IMR-90 (cell line): ENCODE results near the gene INTS2.

Experiments used
- BHLHE40 ChIP-seq: fragments of 150-350 bp; IDR thresholded peaks from 2 replicates; pipeline ENCODE4 v1.6.1; 2016; ENCODE audit warnings: mild to moderate bottlenecking, low read depth, low read length
- CEBPB ChIP-seq: IDR thresholded peaks from 2 replicates; pipeline ENCODE4 v1.6.1; 2012; ENCODE audit warnings: low read depth, low read length, improper control_type of control experiment
- CTCF ChIP-seq: conservative IDR thresholded peaks from 2 replicates; pipeline ENCODE4 v1.5.1; 2012; ENCODE audit warnings: mild to moderate bottlenecking, low read depth, low read length, improper control_type of control experiment
- FOS ChIP-seq: fragments of 150-350 bp; IDR thresholded peaks from 2 replicates; pipeline ENCODE4 v1.6.1; 2016; ENCODE audit warnings: low read depth, low read length
- MAFK ChIP-seq: IDR thresholded peaks from 2 replicates; pipeline ENCODE4 v1.6.1; 2012; ENCODE audit warnings: low read depth, low read length, improper control_type of control experiment
- MAZ ChIP-seq: IDR thresholded peaks from 2 replicates; pipeline ENCODE4 v1.6.1; 2012; ENCODE audit warnings: low read depth, mild to moderate bottlenecking, low read length, improper control_type of control experiment, moderate library complexity, borderline replicate concordance
- POLR2A ChIP-seq: IDR thresholded peaks from 2 replicates; pipeline ENCODE4 v1.6.1; 2012; ENCODE audit warnings: mild to moderate bottlenecking, low read depth, low read length
- RAD21 ChIP-seq: IDR thresholded peaks from 2 replicates; pipeline ENCODE4 v1.6.1; 2012; ENCODE audit warnings: low read length, improper control_type of control experiment
- RCOR1 ChIP-seq: IDR thresholded peaks from 2 replicates; pipeline ENCODE4 v1.6.1; 2012; ENCODE audit warnings: mild to moderate bottlenecking, low read length, improper control_type of control experiment; ENCODE audit not compliant: insufficient replicate concordance
- RFX5 ChIP-seq: IDR thresholded peaks from 2 replicates; pipeline ENCODE4 v1.8.0; 2012; ENCODE audit warnings: low read depth, mild to moderate bottlenecking, low read length, moderate library complexity

- no peak for TF ChIP-seq CTCF
- TF ChIP-seq POLR2A = no peak
- TF ChIP-seq CEBPB = no peak
- no peak for TF ChIP-seq RCOR1
- no peak for TF ChIP-seq RAD21
- no peak for TF ChIP-seq MAFK
- no peak for TF ChIP-seq BHLHE40
- TF ChIP-seq FOS = no peak
- no peak for TF ChIP-seq RFX5
- no peak for TF ChIP-seq MAZ
These were observed 80.9 kb downstream of the INTS2 start for GRCh38 chr17:61846761-61847375.
